Thyroid gland (tissue), 4 donors: Measurements from ENCODE around the gene THOC7. TPM values are rescaled to one million over a fixed set of nuclear protein-coding genes. Genes with fewer than 3 reads are reported as not detected.
A peak's percentile ranks its signal among the peaks of the same experiment; 100 is the strongest.

Experiments used
- DNase-seq, 2 donors: peaks; one replicate each; pipeline ENCODE4 v3.0.0-alpha.2; 2019
- H3K27ac ChIP-seq, 3 donors: fragments of 200-600 bp; sonication (generic); 1 replicate in 2 of 3; 2 replicates in 1 of 3; pipeline ENCODE4 v1.5.1; 2016 to 2019; ENCODE audit warnings: mild to moderate bottlenecking in 1 of 3, moderate library complexity in 1 of 3
- H3K27me3 ChIP-seq: fragments of 200-600 bp; sonication (generic); one replicate; pipeline ENCODE4 v1.5.1; 2019
- H3K36me3 ChIP-seq, 2 donors: fragments of 200-600 bp; sonication (generic); one replicate each; pipeline ENCODE4 v1.5.1; 2016 to 2019
- H3K4me1 ChIP-seq, 2 donors: fragments of 200-600 bp; sonication (generic); one replicate each; pipeline ENCODE4 v1.5.1; 2017 to 2019
- H3K4me3 ChIP-seq, 3 donors: fragments of 200-600 bp; sonication (generic); replicated peaks in 1 of 3; 1 replicate in 2 of 3; 2 replicates in 1 of 3; pipeline ENCODE4 v1.5.1; 2016; ENCODE audit warnings: mild to moderate bottlenecking in 1 of 3
- H3K9me3 ChIP-seq: fragments of 200-600 bp; sonication (generic); one replicate; pipeline ENCODE4 v1.5.1; 2017
- CTCF ChIP-seq, 6 experiments: fragments of 200-600 bp in 3 of 6; fragments of 450-650 bp in 3 of 6; sonication (generic) in 3 of 6; IDR thresholded peaks; one replicate each; pipeline ENCODE4 v1.5.1; 2016 to 2019; ENCODE audit warnings: antibody characterized with exemption in 6 of 6, mild to moderate bottlenecking in 2 of 6, inconsistent platforms in 1 of 6, moderate library complexity in 1 of 6
- POLR2A ChIP-seq, 2 donors: fragments of 450-650 bp; IDR thresholded peaks; one replicate each; pipeline ENCODE4 v1.6.1; 2017; ENCODE audit warnings: antibody characterized with exemption in 2 of 2, mild to moderate bottlenecking in 2 of 2, moderate library complexity in 1 of 2
- WGBS, 2 donors: methylation state at CpG; one replicate each; pipeline ENCODE4 v1.1.5; 2017; 5-methylcytosine and 5-hydroxymethylcytosine counted together
- intact Hi-C: fragments of 100-400 bp; cut with DNase I; formaldehyde crosslinking; loops from one replicate; pipeline ENCODE4 v1.15.1; 2023
- total RNA-seq, 4 donors: library from RNA; depleted of rRNA; stranded (reverse); fragments of >200 nt; gene quantifications; one replicate each; pipeline ENCODE4 v1.2.3, GENCODE V29; 2016

The THOC7 gene
- total RNA-seq, 4 donors from 2014 or later: 39.7 to 80.9 (median 43.1) TPM

GRCh38 chr3:63824309-63824708 is 39.3 kb downstream of the THOC7 start:
- intact Hi-C loops: no loop called here
- Histone ChIP-seq H3K27ac (no peak overlapping the region), H3K9me3 (no peaks in the 10 kb centered on the region), H3K4me3 (no peak overlapping the region), H3K4me1 (no peaks in the 10 kb centered on the region), H3K27me3 (no peaks in the 10 kb centered on the region), H3K36me3 (no peaks in the 10 kb centered on the region)
- TF ChIP-seq POLR2A (IDR thresholded peaks at IDR 0.05): no peak
- TF ChIP-seq CTCF (IDR thresholded peaks at IDR 0.05): no peak
- DNase-seq: no peak
- WGBS, 2 donors: 87 to 90% methylated on average over 4 of the region's 4 CpGs

- intact Hi-C loops: loop anchor here (5.0 kb wide), 1 partner anchor 467 kb away; no protein-coding TSS in a partner anchor
- DNase-seq: no peak
- no peak within 1 kb of the TSS for H3K4me3 ChIP-seq
- no peaks in the 10 kb centered on the region for H3K36me3 ChIP-seq
- no peak within 1 kb of the TSS for H3K27ac ChIP-seq
- no peaks in the 10 kb centered on the region for H3K9me3 ChIP-seq
- no peaks in the 10 kb centered on the region for H3K27me3 ChIP-seq
- no peaks in the 10 kb centered on the region for H3K4me1 ChIP-seq
- WGBS, 2 donors: 98 to 100% methylated on average over 1 of the region's 1 CpG
- TF ChIP-seq CTCF (IDR thresholded peaks at IDR 0.05) (no peak), POLR2A (IDR thresholded peaks at IDR 0.05) (no peak)
Observed at GRCh38 chr3:63819151-63819398, 44.5 kb downstream of the THOC7 start, which contains the start of gene C3orf49. TSS of gene C3orf49 (plus strand) at chr3:63819299. CDS start at chr3:63819472, 173 bp downstream.

GRCh38 chr3:63818282-63819150 is 45.1 kb downstream of the THOC7 start:
- no peak for TF ChIP-seq POLR2A (IDR thresholded peaks at IDR 0.05)
- TF ChIP-seq CTCF (IDR thresholded peaks at IDR 0.05): peak; percentile 64 to 90 (median 76)
- intact Hi-C loops: loop anchor here (5.0 kb wide), 1 partner anchor 466 kb away; no protein-coding TSS in a partner anchor
- Histone ChIP-seq H3K4me1 (no peaks in the 10 kb centered on the region), H3K36me3 (no peaks in the 10 kb centered on the region), H3K4me3 (no peak overlapping the region), H3K9me3 (no peaks in the 10 kb centered on the region), H3K27me3 (no peaks in the 10 kb centered on the region), H3K27ac (no peak overlapping the region)
- 25 to 26% methylated on average over 10 of the region's 10 CpGs for WGBS, 2 donors
- peak; percentile 59 to 64 for DNase-seq

GRCh38 chr3:63817225-63817624 is 46.4 kb downstream of the THOC7 start:
- intact Hi-C loops: loop anchor here (5.0 kb wide), 1 partner anchor 465 kb away; no protein-coding TSS in a partner anchor
- H3K27me3 ChIP-seq: no peaks in the 10 kb centered on the region
- H3K4me1 ChIP-seq: no peaks in the 10 kb centered on the region
- no peaks in the 10 kb centered on the region for H3K36me3 ChIP-seq
- no peak for TF ChIP-seq CTCF (IDR thresholded peaks at IDR 0.05)
- no peak for TF ChIP-seq POLR2A (IDR thresholded peaks at IDR 0.05)
- no peak for DNase-seq
- no peak overlapping the region for H3K27ac ChIP-seq
- 93 to 95% methylated on average over 5 of the region's 5 CpGs for WGBS, 2 donors
- H3K4me3 ChIP-seq: no peak overlapping the region
- H3K9me3 ChIP-seq: no peaks in the 10 kb centered on the region

- DNase-seq: no peak
- H3K9me3 ChIP-seq: no peaks in the 10 kb centered on the region
- no peaks in the 10 kb centered on the region for H3K27me3 ChIP-seq
- intact Hi-C loops: no loop called here
- WGBS, 2 donors: 91% methylated on average over 3 of the region's 3 CpGs
- no peaks in the 10 kb centered on the region for H3K4me1 ChIP-seq
- no peak overlapping the region for H3K27ac ChIP-seq
- no peak overlapping the region for H3K4me3 ChIP-seq
- TF ChIP-seq CTCF (IDR thresholded peaks at IDR 0.05) (no peak), POLR2A (IDR thresholded peaks at IDR 0.05) (no peak)
- no peaks in the 10 kb centered on the region for H3K36me3 ChIP-seq
Observed at GRCh38 chr3:63814237-63814636, 49.4 kb downstream of the THOC7 start.
